Upper lobe of left lung (tissue), 6 donors: ENCODE results near the gene LDAH. TPM values are rescaled to one million over a fixed set of nuclear protein-coding genes. Genes with fewer than 3 reads are reported as not detected.

Experiments
- ATAC-seq, 2 donors: fragments of 200-7000 bp; cut with Tn5 transposase; one replicate each; pipeline ENCODE4 v1.9.1; 2022; ENCODE audit warnings: mild to moderate bottlenecking in 2 of 2, moderate library complexity in 2 of 2; ENCODE audit not compliant: low FRiP score in 2 of 2
- DNase-seq, 2 donors: peaks; one replicate each; pipeline ENCODE4 v3.0.0-alpha.2; 2019 to 2020
- H3K27ac ChIP-seq, 4 donors: fragments of 200-600 bp; sonication (generic); one replicate each; pipeline ENCODE4 v1.5.1; 2016 to 2019
- H3K27me3 ChIP-seq, 4 donors: fragments of 200-600 bp; sonication (generic); one replicate each; pipeline ENCODE4 v1.5.1; 2017 to 2019
- H3K36me3 ChIP-seq, 4 donors: fragments of 200-600 bp; sonication (generic); one replicate each; pipeline ENCODE4 v1.5.1; 2016 to 2019
- H3K4me1 ChIP-seq, 4 donors: fragments of 200-600 bp; sonication (generic); one replicate each; pipeline ENCODE4 v1.5.1; 2018 to 2019
- H3K4me3 ChIP-seq, 4 donors: fragments of 200-600 bp; sonication (generic); one replicate each; pipeline ENCODE4 v1.5.1; 2017 to 2019; ENCODE audit warnings: mild to moderate bottlenecking in 2 of 4, moderate library complexity in 1 of 4
- H3K9me3 ChIP-seq, 4 donors: fragments of 200-600 bp; sonication (generic); one replicate each; pipeline ENCODE4 v1.5.1; 2018 to 2019
- CTCF ChIP-seq, 6 experiments: fragments of 450-650 bp in 4 of 6; fragments of 200-600 bp in 2 of 6; sonication (generic) in 2 of 6; IDR thresholded peaks; one replicate each; pipeline ENCODE4 v1.5.1; 2016 to 2019; ENCODE audit warnings: antibody characterized with exemption in 6 of 6
- EP300 ChIP-seq, 4 donors: sonication (generic); formaldehyde crosslinking; IDR thresholded peaks; one replicate each; pipeline ENCODE4 v1.5.1; 2017; ENCODE audit warnings: antibody characterized with exemption in 4 of 4, control low read depth in 2 of 4
- POLR2A ChIP-seq, 4 donors: fragments of 450-650 bp; IDR thresholded peaks; one replicate each; pipeline ENCODE4 v1.5.1; 2016 to 2017; ENCODE audit warnings: antibody characterized with exemption in 4 of 4, mild to moderate bottlenecking in 2 of 4
- POLR2AphosphoS5 ChIP-seq, 2 donors: sonication (generic); formaldehyde crosslinking; IDR thresholded peaks; one replicate each; pipeline ENCODE4 v1.5.1; 2017; ENCODE audit warnings: antibody characterized with exemption in 2 of 2
- WGBS, 2 donors: methylation state at CpG; one replicate each; pipeline ENCODE4 v1.1.5; 2017 to 2018; 5-methylcytosine and 5-hydroxymethylcytosine counted together
- total RNA-seq, 6 donors: library from RNA; depleted of rRNA in 4 of 6; stranded (reverse); fragments of >200 nt in 4 of 6; gene quantifications; one replicate each; pipeline versions ENCODE4 v1.1.0 to v1.2.1, GENCODE V29; 2016 to 2021
- donor health status: DM: no; HTN: no; CAD: no; lungs with moderate emphysema.
- donor health status: DM: no; HTN: yes; CAD: no; lungs with severe emphysema.

LDAH gene
- total RNA-seq, 6 donors from 2014 or later = 7.3 to 18.9 (median 13.0) TPM

DNA sequence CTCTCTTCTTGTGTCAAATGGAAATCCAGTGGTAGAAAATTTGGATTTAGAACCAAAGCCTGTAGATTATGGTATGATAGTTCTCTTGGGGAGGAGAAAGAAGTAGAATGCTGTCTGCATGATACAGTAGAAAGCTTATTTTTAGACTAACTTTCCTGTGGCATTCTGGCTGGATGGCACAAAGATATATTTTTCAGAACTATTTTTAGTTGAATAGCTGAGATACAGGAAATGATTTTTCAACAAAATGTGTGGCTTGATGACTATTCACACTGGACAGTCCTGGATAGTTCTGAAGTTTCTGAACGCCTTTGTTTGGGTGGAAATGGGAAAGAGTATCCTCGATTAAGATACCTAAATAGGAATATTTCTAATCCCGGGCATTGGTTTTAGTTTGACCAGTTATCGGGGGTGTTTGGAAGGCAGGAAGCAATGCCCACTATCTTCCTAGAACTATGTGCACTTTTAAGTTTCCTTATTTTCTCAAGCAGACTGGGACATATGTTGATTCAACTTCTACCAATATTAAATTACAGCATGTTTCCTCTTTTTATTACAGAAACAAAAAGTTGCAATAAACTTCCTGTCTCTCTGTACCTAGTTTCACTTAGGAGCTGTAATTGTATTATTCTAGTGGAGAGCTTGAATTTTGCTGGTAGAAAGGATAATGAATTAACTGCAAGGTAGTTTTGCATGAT is 123.8 kb downstream of the LDAH start:
- Histone ChIP-seq H3K36me3 (peaks cover 0 to 2% (median 0%) of the 10 kb centered on the region in 4 donors), H3K9me3 (no peaks in the 10 kb centered on the region), H3K27ac (peak overlapping the region in 1 of 4 donors; percentile 12), H3K27me3 (no peaks in the 10 kb centered on the region), H3K4me1 (peaks cover 0 to 13% (median 3%) of the 10 kb centered on the region in 4 donors), H3K4me3 (no peak overlapping the region)
- 27 to 39% methylated on average over 4 of the region's 4 CpGs for WGBS, 2 donors
- DNase-seq = no peak
- TF ChIP-seq POLR2A (IDR thresholded peaks at IDR 0.05) = no peak
- no peak for TF ChIP-seq POLR2AphosphoS5 (IDR thresholded peaks at IDR 0.05)
- TF ChIP-seq CTCF (IDR thresholded peaks at IDR 0.05) = no peak
- no peak for TF ChIP-seq EP300 (IDR thresholded peaks at IDR 0.05)
- peak in 1 of 2 donors; percentile 48 for ATAC-seq

DNA sequence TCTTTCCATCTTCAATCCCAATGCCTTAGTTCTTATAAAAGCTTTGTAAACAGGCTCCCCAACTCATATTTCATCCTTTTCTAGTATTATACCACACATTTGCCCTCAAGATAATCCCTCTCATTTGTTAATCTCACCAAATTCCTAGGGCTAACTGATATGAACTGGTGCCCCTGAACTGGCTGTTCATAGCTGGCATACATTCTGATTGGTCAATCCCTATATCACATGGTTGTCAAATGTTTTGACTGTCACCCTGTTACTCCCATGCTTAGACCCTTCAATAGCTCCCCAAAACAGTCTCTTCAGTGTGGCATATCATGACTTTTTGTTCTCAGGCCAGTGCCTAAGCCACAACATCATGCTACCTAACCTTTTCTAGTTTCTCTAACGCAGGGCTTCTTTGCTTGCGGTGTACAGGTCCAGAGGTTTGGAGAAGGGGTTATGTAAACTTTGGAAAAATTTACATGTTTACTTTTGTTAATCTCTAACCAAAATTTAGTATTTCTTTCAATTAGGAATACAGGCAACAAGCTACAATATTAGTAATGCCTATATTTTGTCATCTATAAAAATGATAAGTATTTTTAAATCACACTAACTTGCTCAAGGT is 125.5 kb downstream of the LDAH start:
- Histone ChIP-seq H3K4me1 (peaks cover 0 to 13% (median 3%) of the 10 kb centered on the region in 4 donors), H3K4me3 (no peak overlapping the region), H3K36me3 (peaks cover 0 to 2% (median 0%) of the 10 kb centered on the region in 4 donors), H3K27me3 (no peaks in the 10 kb centered on the region), H3K27ac (no peak overlapping the region), H3K9me3 (no peaks in the 10 kb centered on the region)
- no peak for TF ChIP-seq EP300 (IDR thresholded peaks at IDR 0.05)
- no peak for ATAC-seq
- DNase-seq = no peak
- 80 to 86% methylated on average over 2 of the region's 2 CpGs for WGBS, 2 donors

- ATAC-seq (no peak), DNase-seq (no peak)
- Histone ChIP-seq H3K4me1 (peaks cover 0 to 13% (median 3%) of the 10 kb centered on the region in 4 donors), H3K27ac (no peak overlapping the region), H3K27me3 (no peaks in the 10 kb centered on the region), H3K4me3 (no peak overlapping the region), H3K36me3 (peaks cover 0 to 2% (median 0%) of the 10 kb centered on the region in 4 donors), H3K9me3 (no peaks in the 10 kb centered on the region)
- 88% methylated on average over 2 of the region's 2 CpGs for WGBS, 2 donors
- TF ChIP-seq POLR2A (IDR thresholded peaks at IDR 0.05) (no peak), CTCF (IDR thresholded peaks at IDR 0.05) (no peak), EP300 (IDR thresholded peaks at IDR 0.05) (no peak), POLR2AphosphoS5 (IDR thresholded peaks at IDR 0.05) (no peak)
Observed at GRCh38 chr2:20696366-20696765, 126.5 kb downstream of the LDAH start.

- DNase-seq (no peak), ATAC-seq (no peak)
- peaks cover 0 to 2% (median 0%) of the 10 kb centered on the region in 4 donors for H3K36me3 ChIP-seq
- no peaks in the 10 kb centered on the region for H3K27me3 ChIP-seq
- 83 to 85% methylated on average over 3 of the region's 3 CpGs for WGBS, 2 donors
- no peak overlapping the region for H3K4me3 ChIP-seq
- H3K27ac ChIP-seq = no peak overlapping the region
- no peaks in the 10 kb centered on the region for H3K9me3 ChIP-seq
- no peaks in the 10 kb centered on the region for H3K4me1 ChIP-seq
- TF ChIP-seq CTCF (IDR thresholded peaks at IDR 0.05) (no peak), EP300 (IDR thresholded peaks at IDR 0.05) (no peak), POLR2A (IDR thresholded peaks at IDR 0.05) (no peak), POLR2AphosphoS5 (IDR thresholded peaks at IDR 0.05) (no peak)
Observed at GRCh38 chr2:20693317-20693716, 129.6 kb downstream of the LDAH start.

GRCh38 chr2:20692081-20692480 is 130.8 kb downstream of the LDAH start:
- Histone ChIP-seq H3K27ac (no peak overlapping the region), H3K4me1 (no peaks in the 10 kb centered on the region), H3K9me3 (no peaks in the 10 kb centered on the region), H3K36me3 (peaks cover 0 to 5% (median 0%) of the 10 kb centered on the region in 4 donors), H3K4me3 (no peak overlapping the region), H3K27me3 (no peaks in the 10 kb centered on the region)
- TF ChIP-seq POLR2A (IDR thresholded peaks at IDR 0.05) (no peak), POLR2AphosphoS5 (IDR thresholded peaks at IDR 0.05) (no peak), EP300 (IDR thresholded peaks at IDR 0.05) (no peak), CTCF (IDR thresholded peaks at IDR 0.05) (no peak)
- WGBS, 2 donors = 89 to 92% methylated on average over 2 of the region's 2 CpGs
- ATAC-seq (no peak), DNase-seq (no peak)
